Heart left ventricle (tissue), 16 donors: Measurements from ENCODE around the gene ARL8B. TPM values are rescaled to one million over a fixed set of nuclear protein-coding genes. Genes with fewer than 3 reads are reported as not detected.
"Not testable (repeated sequence)": the region's sequence is repeated elsewhere in the genome, so short reads cannot be mapped to it uniquely, and the experiment has no call there.

Experiments used
- ATAC-seq, 4 donors: fragments of 200-7000 bp; cut with Tn5 transposase; one replicate each; pipeline ENCODE4 v1.9.1; 2020 to 2022; ENCODE audit warnings: moderate library complexity in 4 of 4, mild to moderate bottlenecking in 3 of 4, moderate number of reproducible peaks in 1 of 4
- DNase-seq, 5 donors: peaks; one replicate each; pipeline ENCODE4 v3.0.0-alpha.2; 2020
- H3K27ac ChIP-seq, 12 donors: fragments of 200-600 bp; sonication (generic) in 4 of 12; one replicate each; pipeline versions ENCODE4 v1.5.0 to v1.8.0; 2016 to 2022; ENCODE audit warnings: mild to moderate bottlenecking in 2 of 12
- H3K27me3 ChIP-seq, 9 donors: fragments of 200-600 bp; sonication (generic) in 2 of 9; one replicate each; pipeline versions ENCODE4 v1.5.1 to v1.8.0; 2016 to 2022; ENCODE audit warnings: mild to moderate bottlenecking in 3 of 9
- H3K36me3 ChIP-seq, 9 donors: fragments of 200-600 bp; sonication (generic) in 2 of 9; one replicate each; pipeline versions ENCODE4 v1.5.0 to v1.8.0; 2018 to 2022; ENCODE audit warnings: mild to moderate bottlenecking in 2 of 9
- H3K4me1 ChIP-seq, 12 donors: fragments of 200-600 bp; sonication (generic) in 4 of 12; one replicate each; pipeline versions ENCODE4 v1.5.0 to v1.8.0; 2016 to 2022; ENCODE audit warnings: mild to moderate bottlenecking in 3 of 12
- H3K4me3 ChIP-seq, 12 donors: fragments of 200-600 bp; sonication (generic) in 4 of 12; one replicate each; pipeline versions ENCODE4 v1.5.0 to v1.8.0; 2017 to 2022; ENCODE audit warnings: mild to moderate bottlenecking in 9 of 12, moderate library complexity in 4 of 12
- H3K9me3 ChIP-seq, 12 donors: fragments of 200-600 bp; sonication (generic) in 4 of 12; one replicate each; pipeline versions ENCODE4 v1.5.0 to v1.8.0; 2016 to 2022; ENCODE audit warnings: mild to moderate bottlenecking in 1 of 12
- POLR2A ChIP-seq, 2 donors: fragments of 450-650 bp; IDR thresholded peaks; one replicate each; pipeline ENCODE4 v1.6.1; 2017; ENCODE audit warnings: antibody characterized with exemption in 2 of 2, mild to moderate bottlenecking in 2 of 2, moderate library complexity in 2 of 2
- WGBS, 4 donors: extraction: QIAGEN DNeasy Blood & Tissue Kit in 2 of 4; methylation state at CpG; one replicate each; pipeline versions ENCODE4 v1.1.5 to v1.1.7; 2013 to 2018; 5-methylcytosine and 5-hydroxymethylcytosine counted together
- intact Hi-C, 10 donors: fragments of 100-400 bp; cut with DNase I; formaldehyde crosslinking; loops; one replicate each; pipeline versions ENCODE4 v1.11.1 to v1.14.2; 2022
- polyA plus RNA-seq, 2 donors: library from polyadenylated mRNA; stranded (reverse); fragments of 200-250 nt; gene quantifications; one replicate each; pipeline ENCODE4 v1.2.3, GENCODE V29; 2013
- total RNA-seq, 9 donors: library from RNA; depleted of rRNA in 2 of 9; stranded (reverse); fragments of >200 nt in 2 of 9; fragmentation: NEBNext Ultra II Directional in 3 of 9; extraction: Animal tissue kit (Norgen Biotek cat#: 25700) in 3 of 9; gene quantifications; one replicate each; pipeline versions ENCODE4 v1.1.0 to v1.2.4, GENCODE V29; 2016 to 2023
- TF ChIP-seq, protein P1 (sequence below), 12 donors: fragments of 200-600 bp; sonication (generic) in 4 of 12; IDR thresholded peaks; one replicate each; pipeline versions ENCODE4 v1.5.0 to v1.8.0; 2018 to 2022; ENCODE audit warnings: antibody characterized with exemption in 12 of 12, mild to moderate bottlenecking in 5 of 12
- donor health status: ischemic (EF 13 %, LVEDD 7.1; RV severe dilation, severe dysfunction).
- donor health status: healthy with polysubstance abuse.
- donor health status: DM: no; HTN: yes; CAD: no.
- donor health status: DM: no; HTN: no; CAD: no.
- donor health status: ischemic (EF 25% LVEDD 6.9; RV normal size, moderate dysfunction).
- donor health status: ischemic (EF 25% LVEDD 5.7; RV mildly dilated, moderate dysfunction).
- donor health status: healthy.
- donor health status: DM: yes; HTN: yes; CAD: no.
- donor health status: ischemic (EF 35%, LVEDD 5.7; RV mildly dilated, moderate dysfunction).
- donor health status: nonischemic (EF 11% LVEDD 7.7; RV severe dilation, severe dysfunction).
- donor health status: DM: yes; HTN: yes; CAD: no.
- donor health status: PGD.
- donor health status: ischemic (EF 29% LVEDD 5.4; RV normal size, mild dysfunction).
- donor health status: nonischemic (EF 23%, LVEDD 6.1; RV moderate dilation, normal function).

Gene ARL8B
- total and polyA plus RNA-seq, 11 donors: 32.9 to 106 (median 64.0) TPM

DNA sequence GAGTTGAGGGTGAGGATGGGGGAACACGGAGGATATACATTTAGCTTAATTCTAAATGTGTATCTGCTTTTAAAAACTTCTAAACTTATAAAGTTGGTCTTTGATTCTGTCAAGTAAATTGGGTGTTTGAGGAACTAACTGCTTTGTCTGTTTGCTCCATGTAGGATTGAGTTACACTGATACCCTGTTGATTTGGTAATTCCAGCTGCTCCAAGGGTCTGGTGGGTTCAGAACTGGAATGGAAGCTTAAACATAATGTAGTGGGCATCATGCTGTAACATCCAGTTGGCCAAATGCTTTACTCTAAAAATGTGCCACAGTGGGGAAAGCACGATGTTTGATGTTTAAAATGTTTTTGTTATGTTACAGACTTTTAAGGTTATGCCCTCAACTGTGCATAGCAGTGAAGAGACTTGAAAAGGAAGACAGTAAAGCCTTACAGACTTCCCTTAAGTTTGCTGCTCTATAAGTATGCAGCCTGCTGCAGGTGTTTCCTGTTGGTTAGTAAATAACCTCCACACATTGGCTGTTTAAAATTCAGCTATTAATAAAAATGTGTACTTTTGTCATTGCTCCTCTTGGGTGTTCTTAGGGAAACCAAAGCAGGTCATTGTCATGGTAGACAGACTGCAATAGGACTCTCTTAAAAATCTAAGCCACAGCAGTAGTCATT, 59.5 kb downstream of the ARL8B start:
- Histone ChIP-seq H3K9me3 (no peaks in the 10 kb centered on the region), H3K4me1 (peaks cover 0 to 42% (median 11%) of the 10 kb centered on the region in 12 donors), H3K27ac (no peak overlapping the region), H3K36me3 (peaks cover 0 to 59% (median 49%) of the 10 kb centered on the region in 9 donors), H3K27me3 (no peaks in the 10 kb centered on the region), H3K4me3 (no peak overlapping the region)
- intact Hi-C loops: loop anchor here in 2 of 10 donors (5.0 to 10.0 kb wide), 2 partner anchors 54 to 467 kb away; no protein-coding TSS in a partner anchor
- ATAC-seq (no peak), DNase-seq (no peak)
- no peak for TF ChIP-seq POLR2A (IDR thresholded peaks at IDR 0.05)
- TF ChIP-seq, protein P1, sequence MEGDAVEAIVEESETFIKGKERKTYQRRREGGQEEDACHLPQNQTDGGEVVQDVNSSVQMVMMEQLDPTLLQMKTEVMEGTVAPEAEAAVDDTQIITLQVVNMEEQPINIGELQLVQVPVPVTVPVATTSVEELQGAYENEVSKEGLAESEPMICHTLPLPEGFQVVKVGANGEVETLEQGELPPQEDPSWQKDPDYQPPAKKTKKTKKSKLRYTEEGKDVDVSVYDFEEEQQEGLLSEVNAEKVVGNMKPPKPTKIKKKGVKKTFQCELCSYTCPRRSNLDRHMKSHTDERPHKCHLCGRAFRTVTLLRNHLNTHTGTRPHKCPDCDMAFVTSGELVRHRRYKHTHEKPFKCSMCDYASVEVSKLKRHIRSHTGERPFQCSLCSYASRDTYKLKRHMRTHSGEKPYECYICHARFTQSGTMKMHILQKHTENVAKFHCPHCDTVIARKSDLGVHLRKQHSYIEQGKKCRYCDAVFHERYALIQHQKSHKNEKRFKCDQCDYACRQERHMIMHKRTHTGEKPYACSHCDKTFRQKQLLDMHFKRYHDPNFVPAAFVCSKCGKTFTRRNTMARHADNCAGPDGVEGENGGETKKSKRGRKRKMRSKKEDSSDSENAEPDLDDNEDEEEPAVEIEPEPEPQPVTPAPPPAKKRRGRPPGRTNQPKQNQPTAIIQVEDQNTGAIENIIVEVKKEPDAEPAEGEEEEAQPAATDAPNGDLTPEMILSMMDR (IDR thresholded peaks at IDR 0.05): no peak
- 78 to 83% (median 83%) methylated on average over 2 of the region's 2 CpGs for WGBS, 4 donors

DNA sequence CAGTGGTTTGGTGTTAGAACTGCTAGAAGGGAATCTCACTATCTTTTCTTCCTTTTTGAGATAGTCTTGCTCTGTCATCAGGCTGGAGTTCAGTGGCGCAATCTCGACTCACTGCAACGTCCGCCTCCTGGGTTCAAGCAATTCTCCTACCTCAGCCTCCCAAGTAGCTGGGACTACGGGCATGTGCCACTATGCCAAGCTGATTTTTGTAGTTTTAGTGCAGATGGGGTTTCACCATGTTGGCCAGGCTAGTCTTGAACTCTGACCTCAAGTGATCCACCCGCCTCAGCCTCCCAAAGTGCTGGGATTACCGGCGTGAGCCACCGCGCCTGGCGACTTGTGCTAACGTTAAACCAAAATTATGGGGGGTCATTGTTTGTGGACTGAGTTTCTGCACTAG, 61.6 kb downstream of the ARL8B start:
- not testable (repeated sequence) for H3K9me3 ChIP-seq, H3K27me3 ChIP-seq, ATAC-seq, DNase-seq, H3K4me3 ChIP-seq
- Histone ChIP-seq H3K36me3 (peaks cover 0 to 39% (median 34%) of the 10 kb centered on the region in 9 donors), H3K27ac (peak overlapping the region in 3 of 12 donors; percentile 23 to 53 (median 36)), H3K4me1 (peaks cover 0 to 48% (median 12%) of the 10 kb centered on the region in 12 donors)
- intact Hi-C loops: loop anchor here in 2 of 10 donors (5.0 to 10.0 kb wide), 2 partner anchors 56 to 469 kb away; no protein-coding TSS in a partner anchor
- 91 to 96% (median 94%) methylated on average over 12 of the region's 12 CpGs for WGBS, 4 donors

DNA sequence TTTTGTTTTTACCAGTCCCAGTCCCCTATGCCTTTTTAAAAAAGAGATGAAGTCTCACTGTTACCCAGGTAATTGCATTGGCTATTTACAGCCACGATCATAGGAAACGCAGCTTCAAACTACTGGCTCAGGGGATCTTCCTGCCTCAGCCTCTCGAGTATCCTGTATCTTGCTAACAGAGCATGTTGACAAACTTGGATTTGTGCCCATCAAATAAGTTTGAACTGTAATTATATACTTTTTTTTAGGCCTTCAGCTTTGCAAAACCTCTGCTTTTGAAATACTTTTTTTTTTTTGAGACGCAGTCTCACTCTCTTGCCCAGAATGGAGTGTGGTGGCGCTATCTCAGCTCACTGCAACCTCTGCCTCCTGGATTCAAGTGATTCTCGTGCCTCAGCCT, 62.4 kb downstream of the ARL8B start:
- ATAC-seq: no peak
- Histone ChIP-seq H3K27ac (no peak overlapping the region), H3K4me1 (peaks cover 0 to 56% (median 18%) of the 10 kb centered on the region in 12 donors), H3K27me3 (no peaks in the 10 kb centered on the region), H3K4me3 (no peak overlapping the region), H3K9me3 (no peaks in the 10 kb centered on the region), H3K36me3 (peaks cover 0 to 31% (median 26%) of the 10 kb centered on the region in 9 donors)
- intact Hi-C loops: loop anchor here in 2 of 10 donors (5.0 to 10.0 kb wide), 2 partner anchors 57 to 470 kb away; no protein-coding TSS in a partner anchor
- 52 to 62% (median 59%) methylated on average over 6 of the region's 6 CpGs for WGBS, 4 donors
- no peak for DNase-seq
- no peak for TF ChIP-seq POLR2A (IDR thresholded peaks at IDR 0.05)
- TF ChIP-seq, protein P1 (IDR thresholded peaks at IDR 0.05): no peak

DNA sequence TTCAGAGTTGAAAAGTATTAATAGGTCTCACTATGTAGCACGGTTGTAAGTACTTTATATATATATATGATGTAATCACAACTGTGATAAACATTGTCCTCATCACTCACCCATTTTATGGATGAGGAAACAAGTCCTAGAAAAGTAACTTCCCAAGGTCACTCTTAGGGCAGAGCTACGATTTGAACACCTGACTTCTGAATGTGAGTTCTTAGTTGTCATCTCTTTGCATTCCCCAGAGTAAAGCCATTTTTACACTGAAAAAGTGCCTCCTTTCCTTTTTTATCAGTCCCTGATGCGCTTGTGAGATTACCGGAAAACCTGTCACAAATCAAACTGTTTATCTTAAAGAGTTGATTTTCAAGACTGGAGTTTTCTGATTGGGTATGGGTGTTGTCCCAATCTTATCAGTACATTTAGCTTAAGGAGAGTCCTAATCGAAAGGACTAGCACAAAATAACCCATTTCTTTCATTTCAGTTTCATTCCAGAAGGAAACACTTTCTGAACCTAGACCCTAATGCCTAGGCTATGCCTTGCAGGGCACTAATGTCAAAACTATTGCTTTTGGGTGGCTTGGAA, 63.1 kb downstream of the ARL8B start:
- Histone ChIP-seq H3K4me3 (no peak overlapping the region), H3K4me1 (peaks cover 0 to 63% (median 23%) of the 10 kb centered on the region in 12 donors), H3K9me3 (no peaks in the 10 kb centered on the region), H3K36me3 (peaks cover 0 to 25% (median 19%) of the 10 kb centered on the region in 9 donors), H3K27me3 (no peaks in the 10 kb centered on the region), H3K27ac (peak overlapping the region in 2 of 12 donors; percentile 19 to 99)
- no peak for TF ChIP-seq POLR2A (IDR thresholded peaks at IDR 0.05)
- TF ChIP-seq, protein P1 (IDR thresholded peaks at IDR 0.05): no peak
- ATAC-seq: no peak
- intact Hi-C loops: loop anchor here in 6 of 10 donors (5.0 to 10.0 kb wide), 4 partner anchors 48 to 470 kb away; partner anchors contain the start of gene ARL8B (in 5 of the 6)
- DNase-seq: no peak
- 74 to 78% (median 77%) methylated on average over 5 of the region's 5 CpGs for WGBS, 4 donors
